ENCODE data around the gene KCNK5. TPM values are rescaled to one million over a fixed set of nuclear protein-coding genes. Genes with fewer than 3 reads are reported as not detected.

KCNK5 gene
- total RNA-seq, 1 donor from 2014 or later, result not detected

Other genes with a start within 250 kb of the KCNK5 start
- not detected in 2 replicates for gene GLP1R, start 180.7 kb downstream of the KCNK5 start, total RNA-seq
- 17.6 and 18.1 TPM in 2 replicates for gene SAYSD1, start 114.3 kb downstream of the KCNK5 start, total RNA-seq
- gene KCNK17, start 84.9 kb upstream of the KCNK5 start, total RNA-seq, result not detected in 2 replicates
- gene KCNK16, start 93.2 kb upstream of the KCNK5 start, total RNA-seq, result not detected in 2 replicates

All from osteocyte (in vitro differentiated cells).